Measurements from ENCODE around the gene MRPS35.
A peak's percentile ranks its signal among the peaks of the same experiment; 100 is the strongest.

MRPS35 gene

GRCh38 chr12:27778206-27778605 is 67.6 kb downstream of the MRPS35 start:
- no peak for TF ChIP-seq CTCF (IDR thresholded peaks at IDR 0.05; ENCODE audit: insufficient read depth, low read length, poor library complexity, severe bottlenecking)
- Histone ChIP-seq H3K36me3 (ENCODE audit: control insufficient read depth, insufficient read depth, low read length) (no peaks in the 10 kb centered on the region; the same call in 1 of the 2 replicates), H3K4me3 (replicated peaks; ENCODE audit: low read depth, low read length) (no peak overlapping the region), H3K27me3 (replicated peaks; ENCODE audit: control insufficient read depth, insufficient read depth, low read length) (no peaks in the 10 kb centered on the region)
- no peak for DNase-seq (ENCODE audit: extremely low read depth, insufficient read length)

- no peaks in the 10 kb centered on the region for H3K27me3 ChIP-seq (replicated peaks; ENCODE audit: control insufficient read depth, insufficient read depth, low read length)
- H3K4me3 ChIP-seq (replicated peaks; ENCODE audit: low read depth, low read length), result peak overlapping the region; percentile 90
- DNase-seq (ENCODE audit: extremely low read depth, insufficient read length), result no peak
- no peak for TF ChIP-seq CTCF (IDR thresholded peaks at IDR 0.05; ENCODE audit: insufficient read depth, low read length, poor library complexity, severe bottlenecking)
- no peaks in the 10 kb centered on the region; the same call in none of the 2 replicates for H3K36me3 ChIP-seq (ENCODE audit: control insufficient read depth, insufficient read depth, low read length)
These were observed 68.8 kb downstream of the MRPS35 start for GRCh38 chr12:27779416-27779919.

- H3K27me3 ChIP-seq (replicated peaks; ENCODE audit: control insufficient read depth, insufficient read depth, low read length), result no peaks in the 10 kb centered on the region
- H3K4me3 ChIP-seq (replicated peaks; ENCODE audit: low read depth, low read length), result peak within 1 kb of the TSS; percentile 90
- H3K36me3 ChIP-seq (ENCODE audit: control insufficient read depth, insufficient read depth, low read length), result no peaks in the 10 kb centered on the region; the same call in none of the 2 replicates
- DNase-seq (ENCODE audit: extremely low read depth, insufficient read length), result peak; percentile 83
- no peak for TF ChIP-seq CTCF (IDR thresholded peaks at IDR 0.05; ENCODE audit: insufficient read depth, low read length, poor library complexity, severe bottlenecking)
These were observed 69.4 kb downstream of the MRPS35 start, which contains the start of the genes KLHL42 and MANSC4 for GRCh38 chr12:27779920-27780611. Gene KLHL42, plus strand, starts transcription at chr12:27780233. Its CDS starts 98 bp downstream, at chr12:27780331. Gene MANSC4, minus strand, starts transcription at chr12:27780236. Its CDS starts 8,960 bp downstream, at chr12:27771276.

GRCh38 chr12:27780612-27781408 is 70.2 kb downstream of the MRPS35 start:
- TF ChIP-seq CTCF (IDR thresholded peaks at IDR 0.05; ENCODE audit: insufficient read depth, low read length, poor library complexity, severe bottlenecking), result peak; percentile 4
- Histone ChIP-seq H3K36me3 (ENCODE audit: control insufficient read depth, insufficient read depth, low read length) (no peaks in the 10 kb centered on the region; the same call in none of the 2 replicates), H3K27me3 (replicated peaks; ENCODE audit: control insufficient read depth, insufficient read depth, low read length) (no peaks in the 10 kb centered on the region), H3K4me3 (replicated peaks; ENCODE audit: low read depth, low read length) (peak overlapping the region; percentile 90)
- DNase-seq (ENCODE audit: extremely low read depth, insufficient read length), result no peak

GRCh38 chr12:27781680-27782079 is 71.0 kb downstream of the MRPS35 start:
- DNase-seq (ENCODE audit: extremely low read depth, insufficient read length), result no peak
- H3K4me3 ChIP-seq (replicated peaks; ENCODE audit: low read depth, low read length), result peak overlapping the region; percentile 90
- TF ChIP-seq CTCF (IDR thresholded peaks at IDR 0.05; ENCODE audit: insufficient read depth, low read length, poor library complexity, severe bottlenecking), result no peak
- H3K36me3 ChIP-seq (ENCODE audit: control insufficient read depth, insufficient read depth, low read length), result no peaks in the 10 kb centered on the region; the same call in none of the 2 replicates
- H3K27me3 ChIP-seq (replicated peaks; ENCODE audit: control insufficient read depth, insufficient read depth, low read length), result no peaks in the 10 kb centered on the region
